Naive thymus-derived CD8-positive, alpha-beta T cell (primary cell): ENCODE results near the gene TAL1. TPM values are rescaled to one million over a fixed set of nuclear protein-coding genes. Genes with fewer than 3 reads are reported as not detected.

Experiments used
- ATAC-seq, 2 donors: fragments of 150-1000 bp; cut with Tn5 transposase in 1 of 2; sonication (Bioruptor Pico), chemical (Tn5 transposase) in 1 of 2; 1 replicate in 1 of 2; 2 replicates in 1 of 2; pipeline ENCODE4 v1.10.0; 2021; ENCODE audit warnings: mild to moderate bottlenecking in 2 of 2, moderate library complexity in 2 of 2
- POLR2A ChIA-PET: fragments of 350-600 bp; sonication (Branson Sonifier 250); formaldehyde crosslinking; loops from one replicate; lab custom pipeline; 2021; ENCODE audit warnings: antibody characterized with exemption; lab: Charles Lee
- DNase-seq, 10 donors: peaks; one replicate each; pipeline versions ENCODE4 v3.0.0 to v3.0.0-alpha.2; 2020 to 2022
- H3K27ac Mint-ChIP-seq, 10 donors: one replicate each; pipeline ENCODE4 v1.8.0; 2020 to 2022; ENCODE audit warnings: mild to moderate bottlenecking in 10 of 10, mixed read lengths in 10 of 10, moderate library complexity in 4 of 10, inconsistent platforms in 1 of 10
- H3K27me3 Mint-ChIP-seq, 5 donors: one replicate each; pipeline ENCODE4 v1.8.0; 2021 to 2022; ENCODE audit warnings: mixed read lengths in 5 of 5
- H3K36me3 Mint-ChIP-seq, 3 donors: one replicate each; pipeline ENCODE4 v1.8.0; 2020 to 2022; ENCODE audit warnings: mixed read lengths in 3 of 3, mild to moderate bottlenecking in 2 of 3, inconsistent platforms in 1 of 3
- H3K4me1 Mint-ChIP-seq, 4 donors: one replicate each; pipeline ENCODE4 v1.8.0; 2021 to 2022; ENCODE audit warnings: mixed read lengths in 4 of 4
- H3K4me3 Mint-ChIP-seq, 10 donors: one replicate each; pipeline ENCODE4 v1.8.0; 2020 to 2022; ENCODE audit warnings: mild to moderate bottlenecking in 10 of 10, mixed read lengths in 10 of 10, moderate library complexity in 6 of 10, inconsistent platforms in 1 of 10
- H3K9me3 Mint-ChIP-seq, 9 donors: one replicate each; pipeline ENCODE4 v1.8.0; 2020 to 2022; ENCODE audit warnings: mixed read lengths in 9 of 9, mild to moderate bottlenecking in 3 of 9, inconsistent platforms in 1 of 9, moderate library complexity in 1 of 9
- polyA plus RNA-seq, 3 donors: library from polyadenylated mRNA; unstranded; fragments of 300-500 nt; fragmentation: Illumina TruSeq; gene quantifications; one replicate each; pipeline ENCODE4 v1.2.3, GENCODE V29; 2021
- total RNA-seq, 8 experiments: library from RNA in 2 of 8; stranded (reverse) in 2 of 8; gene quantifications; one replicate each; pipeline ENCODE4 v1.2.3 and lab custom pipeline; 2021 to 2026

TAL1 gene
- total and polyA plus RNA-seq, 5 experiments from 2014 or later = not detected

- H3K27ac Mint-ChIP-seq = no peak overlapping the region
- no peak overlapping the region for H3K4me3 Mint-ChIP-seq
- no peaks in the 10 kb centered on the region for H3K9me3 Mint-ChIP-seq
- H3K36me3 Mint-ChIP-seq = no peaks in the 10 kb centered on the region
- DNase-seq (peak in 1 of 10 donors; percentile 32), ATAC-seq (no peak)
- peaks cover 8 to 46% (median 20%) of the 10 kb centered on the region in 5 donors for H3K27me3 Mint-ChIP-seq
- H3K4me1 Mint-ChIP-seq = peaks cover 0 to 4% (median 2%) of the 10 kb centered on the region in 4 donors
- POLR2A ChIA-PET = no interaction called here
Observed at GRCh38 chr1:47188791-47189785, 42.9 kb downstream of the TAL1 start.

- Mint-ChIP-seq H3K4me1 (peaks cover 0 to 2% (median 2%) of the 10 kb centered on the region in 4 donors), H3K27ac (peak overlapping the region in 1 of 10 donors; percentile 10), H3K36me3 (no peaks in the 10 kb centered on the region), H3K4me3 (no peak overlapping the region), H3K9me3 (no peaks in the 10 kb centered on the region), H3K27me3 (peaks cover 5 to 43% (median 24%) of the 10 kb centered on the region in 5 donors)
- ATAC-seq (no peak), DNase-seq (no peak)
- POLR2A ChIA-PET = no interaction called here
Observed at GRCh38 chr1:47187926-47188250, 44.1 kb downstream of the TAL1 start.

GRCh38 chr1:47187231-47187925 is 44.6 kb downstream of the TAL1 start:
- POLR2A ChIA-PET = no interaction called here
- Mint-ChIP-seq H3K27ac (peak overlapping the region in 1 of 10 donors; percentile 10), H3K9me3 (no peaks in the 10 kb centered on the region), H3K4me1 (no peaks in the 10 kb centered on the region), H3K36me3 (no peaks in the 10 kb centered on the region), H3K4me3 (no peak overlapping the region), H3K27me3 (peaks cover 3 to 43% (median 26%) of the 10 kb centered on the region in 5 donors)
- ATAC-seq (no peak), DNase-seq (peak in 1 of 10 donors; percentile 40)

DNA sequence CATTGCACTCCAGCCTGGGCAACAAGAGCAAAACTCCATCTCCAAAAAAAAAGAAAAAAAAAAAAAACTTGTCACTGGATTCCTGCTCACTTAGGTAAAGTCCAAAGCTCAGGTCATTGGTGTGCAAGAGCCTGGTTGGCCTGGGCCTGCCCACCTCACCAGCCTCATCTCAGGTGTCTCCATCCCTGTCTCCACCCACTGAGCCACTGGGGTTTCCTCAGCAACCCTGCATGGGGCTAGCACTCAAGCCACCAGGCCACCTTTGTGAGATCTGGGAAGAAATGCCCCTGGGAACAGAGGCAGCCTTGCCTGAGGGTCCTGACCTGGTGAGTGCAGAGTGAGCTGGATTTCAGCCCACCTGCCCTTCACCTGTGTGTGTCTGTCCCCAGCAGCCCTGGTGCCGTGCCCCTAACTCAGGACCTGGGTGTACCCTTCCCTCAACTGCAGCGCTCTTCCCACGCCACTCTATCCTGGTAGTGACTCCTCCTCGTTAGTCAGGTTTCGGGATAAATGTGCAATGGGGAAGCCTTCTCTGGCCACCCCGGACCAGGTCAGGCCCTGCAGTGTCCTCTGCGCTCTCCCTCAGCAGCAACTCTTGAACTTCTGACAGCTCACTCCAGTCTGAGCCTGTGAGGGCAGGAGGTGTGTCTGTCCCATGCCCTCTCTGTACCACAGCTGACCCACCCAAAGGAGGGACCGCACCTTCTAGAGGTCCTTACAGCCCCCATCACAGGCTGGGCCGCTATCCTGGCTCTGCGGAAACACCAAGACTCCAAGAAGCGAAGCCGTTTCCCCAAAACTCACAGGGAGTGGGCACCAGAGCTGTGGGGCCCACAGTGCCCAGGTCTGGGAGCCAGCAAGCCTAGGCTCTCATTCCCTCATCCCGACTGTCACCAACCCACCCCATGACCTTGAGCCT is 45.5 kb downstream of the TAL1 start:
- POLR2A ChIA-PET = no interaction called here
- H3K4me1 Mint-ChIP-seq = no peaks in the 10 kb centered on the region
- H3K4me3 Mint-ChIP-seq = no peak overlapping the region
- H3K9me3 Mint-ChIP-seq = no peaks in the 10 kb centered on the region
- no peaks in the 10 kb centered on the region for H3K36me3 Mint-ChIP-seq
- H3K27ac Mint-ChIP-seq = no peak overlapping the region
- H3K27me3 Mint-ChIP-seq = peaks cover 3 to 50% (median 28%) of the 10 kb centered on the region in 5 donors
- ATAC-seq = no peak
- DNase-seq = peak in 1 of 10 donors; percentile 57

DNA sequence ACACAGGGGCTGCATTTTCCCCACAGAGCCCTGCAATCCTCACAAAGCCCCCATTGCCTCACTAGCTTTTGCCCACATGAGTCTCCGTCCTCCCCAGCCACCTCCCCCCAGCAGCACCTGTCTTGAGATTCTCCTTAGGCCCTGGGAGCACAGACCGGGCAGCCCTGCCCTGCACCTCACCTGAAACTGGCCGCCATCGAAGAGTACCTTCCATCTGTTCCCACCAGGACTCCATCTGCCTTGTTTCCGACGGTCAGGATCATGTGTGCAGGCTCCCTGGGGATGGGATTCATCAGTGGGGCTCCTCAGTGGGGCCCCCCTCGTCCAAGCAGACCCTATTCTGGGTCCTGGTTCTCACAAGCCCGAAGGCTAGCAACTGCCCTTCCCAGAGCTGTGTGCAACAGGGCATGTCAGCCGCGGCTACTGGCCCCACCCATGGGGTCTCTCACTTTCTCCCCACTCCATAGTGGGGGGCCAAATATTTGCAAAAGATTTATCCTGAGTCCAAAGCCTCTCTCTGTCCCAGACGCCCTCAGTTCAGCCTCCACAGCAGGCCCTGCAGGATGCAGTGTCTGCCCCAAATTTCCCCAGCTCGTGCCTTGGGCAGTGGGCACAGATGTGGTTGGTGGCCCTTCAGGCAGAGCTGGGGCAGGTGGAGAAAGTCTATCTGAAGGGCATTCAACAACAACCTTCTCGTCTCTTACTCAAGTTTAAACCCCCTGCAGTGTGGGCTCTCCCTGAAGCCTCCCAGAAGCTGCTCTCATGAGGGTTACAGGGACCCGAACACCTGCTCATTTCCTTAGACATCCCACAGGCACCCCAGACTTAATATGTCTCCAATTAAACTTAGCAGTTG is 47.0 kb downstream of the TAL1 start:
- ATAC-seq (no peak), DNase-seq (peak in 1 of 10 donors; percentile 48)
- H3K27me3 Mint-ChIP-seq = peaks cover 9 to 65% (median 40%) of the 10 kb centered on the region in 5 donors
- no peak overlapping the region for H3K4me3 Mint-ChIP-seq
- no peaks in the 10 kb centered on the region for H3K36me3 Mint-ChIP-seq
- H3K27ac Mint-ChIP-seq = no peak overlapping the region
- no peaks in the 10 kb centered on the region for H3K9me3 Mint-ChIP-seq
- POLR2A ChIA-PET = interaction anchor here (0.6 kb wide), 2 partner anchors 293 to 839 kb away, joined by 3 to 4 read pairs; no protein-coding TSS in a partner anchor
- H3K4me1 Mint-ChIP-seq = peaks cover 0 to 4% (median 2%) of the 10 kb centered on the region in 4 donors

DNA sequence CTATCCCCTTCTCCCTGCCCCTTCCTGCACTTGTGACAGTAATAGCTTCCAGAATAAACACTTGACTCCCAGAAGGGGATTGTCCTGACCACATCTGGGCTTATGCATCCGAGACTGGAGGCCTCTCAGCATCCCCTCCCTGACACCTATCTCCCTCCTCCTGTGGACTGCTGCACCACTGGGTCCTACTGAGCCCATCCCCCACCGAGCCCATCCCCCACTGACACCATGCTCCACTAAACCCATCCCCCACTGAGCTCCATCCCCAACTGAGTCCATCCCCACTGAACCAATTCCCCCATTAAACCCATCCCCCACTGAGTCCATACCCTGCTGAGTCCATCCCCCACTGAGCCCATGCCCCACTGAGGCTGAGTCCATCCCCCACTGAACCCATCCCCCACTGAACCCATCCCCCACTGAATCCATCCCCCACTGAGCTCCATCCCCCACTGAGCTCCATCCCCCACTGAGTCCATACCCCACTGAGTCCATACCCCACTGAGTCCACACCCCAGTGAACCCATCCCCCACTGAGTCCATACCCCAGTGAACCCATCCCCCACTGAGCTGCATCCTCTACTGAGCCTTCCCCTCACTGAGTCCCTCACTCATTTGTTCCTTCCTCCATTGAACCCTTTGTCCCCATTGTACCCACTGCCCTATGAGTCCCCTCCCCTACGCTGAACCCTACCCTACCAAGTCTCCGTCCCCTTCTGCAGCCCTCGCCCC is 47.8 kb downstream of the TAL1 start:
- ATAC-seq (no peak), DNase-seq (peak in 1 of 10 donors; percentile 50)
- Mint-ChIP-seq H3K4me3 (no peak overlapping the region), H3K36me3 (no peaks in the 10 kb centered on the region), H3K4me1 (peaks cover 5 to 8% (median 6%) of the 10 kb centered on the region in 4 donors), H3K9me3 (no peaks in the 10 kb centered on the region), H3K27me3 (peaks cover 12 to 73% (median 42%) of the 10 kb centered on the region in 5 donors), H3K27ac (no peak overlapping the region)
- POLR2A ChIA-PET = interaction anchor here (0.6 kb wide), 1 partner anchor 293 kb away, joined by 4 read pairs; no protein-coding TSS in a partner anchor

- no peaks in the 10 kb centered on the region for H3K36me3 Mint-ChIP-seq
- POLR2A ChIA-PET = no interaction called here
- H3K4me3 Mint-ChIP-seq = no peak overlapping the region
- no peaks in the 10 kb centered on the region for H3K9me3 Mint-ChIP-seq
- peaks cover 17 to 81% (median 48%) of the 10 kb centered on the region in 5 donors for H3K27me3 Mint-ChIP-seq
- peak in 1 of 10 donors; percentile 60 for DNase-seq
- H3K27ac Mint-ChIP-seq = no peak overlapping the region
- no peak for ATAC-seq
- H3K4me1 Mint-ChIP-seq = peaks cover 10 to 11% (median 11%) of the 10 kb centered on the region in 4 donors
Observed at GRCh38 chr1:47183308-47184089, 48.5 kb downstream of the TAL1 start.

GRCh38 chr1:47182676-47183235 is 49.3 kb downstream of the TAL1 start:
- Mint-ChIP-seq H3K4me3 (no peak overlapping the region), H3K4me1 (peaks cover 10 to 11% (median 11%) of the 10 kb centered on the region in 4 donors), H3K27me3 (peaks cover 17 to 88% (median 52%) of the 10 kb centered on the region in 5 donors), H3K36me3 (no peaks in the 10 kb centered on the region), H3K9me3 (no peaks in the 10 kb centered on the region), H3K27ac (no peak overlapping the region)
- DNase-seq (no peak), ATAC-seq (no peak)
- POLR2A ChIA-PET = no interaction called here

- ATAC-seq = no peak
Observed at GRCh38 chr1:47181955-47182675, 49.9 kb downstream of the TAL1 start.

More at GRCh38 chr1:47181955-47182675, 49.9 kb downstream of the TAL1 start:
- POLR2A ChIA-PET = no interaction called here
- Mint-ChIP-seq H3K36me3 (no peaks in the 10 kb centered on the region), H3K27me3 (peaks cover 17 to 88% (median 52%) of the 10 kb centered on the region in 5 donors), H3K4me1 (peaks cover 10 to 11% (median 11%) of the 10 kb centered on the region in 4 donors), H3K27ac (no peak overlapping the region), H3K9me3 (no peaks in the 10 kb centered on the region), H3K4me3 (no peak overlapping the region)
- DNase-seq = no peak
